GM21367 (cell line): ENCODE data around the gene MRPL23.

Experiments
- ATAC-seq: cut with Tn5 transposase; IDR thresholded peaks from one replicate; pipeline ENCODE4 v1.9.1; 2021; ENCODE audit not compliant: unreplicated experiment

Gene MRPL23

GRCh38 chr11:1952806-1953482 is 5.8 kb downstream of the MRPL23 start:
- ATAC-seq, result no peak

DNA sequence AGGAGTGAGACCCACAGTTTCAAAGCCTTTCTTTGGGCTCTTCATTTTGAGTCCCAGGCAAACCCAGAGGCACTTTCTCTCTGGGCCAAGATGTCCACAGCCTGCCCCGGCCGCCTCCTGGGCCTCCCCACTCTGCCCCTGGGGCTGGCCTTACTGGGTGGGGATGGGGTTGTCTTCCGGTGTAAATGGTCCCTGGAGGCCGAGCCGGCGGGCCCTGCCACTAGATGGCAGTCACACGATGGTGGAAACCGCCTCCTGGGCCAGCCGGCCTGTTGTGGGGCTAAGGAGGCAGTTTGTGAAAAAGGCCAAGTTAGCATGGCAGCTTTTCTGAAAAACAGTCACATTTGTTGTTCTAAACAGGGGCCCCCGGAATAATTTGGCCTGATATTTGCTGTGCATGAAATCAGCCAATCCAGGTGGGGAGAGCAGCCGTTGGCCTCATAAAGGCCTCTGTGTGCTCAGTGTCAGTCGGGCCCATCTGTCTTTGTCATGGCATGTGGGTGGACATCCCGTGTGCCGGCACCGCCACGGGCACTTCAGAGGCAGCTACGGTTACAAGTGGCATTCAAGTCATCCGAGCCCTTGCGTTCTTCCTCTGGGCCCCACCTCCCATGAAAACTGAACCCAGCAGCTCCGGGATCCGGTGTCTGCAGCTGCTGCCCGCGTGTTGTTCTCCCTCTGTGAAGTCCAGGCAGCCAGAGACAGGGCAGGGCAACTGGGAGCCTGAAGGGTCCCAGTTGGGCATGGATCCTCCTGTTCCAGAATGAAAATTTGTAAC is 6.5 kb downstream of the MRPL23 start:
- ATAC-seq, result no peak

DNA sequence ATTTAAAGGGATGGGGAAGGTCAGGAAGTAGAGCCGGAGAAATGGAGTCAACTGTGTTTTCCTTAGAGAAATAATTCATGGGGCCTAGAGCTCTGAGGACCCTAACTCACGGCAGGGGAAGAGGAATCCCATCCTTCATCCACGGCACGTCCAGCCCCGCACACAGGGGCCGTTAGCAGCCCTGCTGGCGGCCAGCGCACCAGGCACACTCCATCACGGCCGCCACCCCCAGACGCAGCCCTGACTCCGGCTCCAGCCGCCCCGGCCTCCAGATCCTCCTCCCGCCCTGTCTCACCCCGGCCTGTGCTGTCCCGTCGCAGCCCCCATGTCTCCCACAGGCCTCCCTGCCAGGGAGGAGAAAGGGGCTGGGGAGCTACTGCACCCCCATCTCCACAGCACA is 11.2 kb downstream of the MRPL23 start:
- no peak for ATAC-seq

GRCh38 chr11:1959786-1960185 is 12.7 kb downstream of the MRPL23 start:
- no peak for ATAC-seq

GRCh38 chr11:1963864-1964263 is 16.7 kb downstream of the MRPL23 start:
- no peak for ATAC-seq

GRCh38 chr11:1964348-1964747 is 17.2 kb downstream of the MRPL23 start:
- ATAC-seq, result no peak

DNA sequence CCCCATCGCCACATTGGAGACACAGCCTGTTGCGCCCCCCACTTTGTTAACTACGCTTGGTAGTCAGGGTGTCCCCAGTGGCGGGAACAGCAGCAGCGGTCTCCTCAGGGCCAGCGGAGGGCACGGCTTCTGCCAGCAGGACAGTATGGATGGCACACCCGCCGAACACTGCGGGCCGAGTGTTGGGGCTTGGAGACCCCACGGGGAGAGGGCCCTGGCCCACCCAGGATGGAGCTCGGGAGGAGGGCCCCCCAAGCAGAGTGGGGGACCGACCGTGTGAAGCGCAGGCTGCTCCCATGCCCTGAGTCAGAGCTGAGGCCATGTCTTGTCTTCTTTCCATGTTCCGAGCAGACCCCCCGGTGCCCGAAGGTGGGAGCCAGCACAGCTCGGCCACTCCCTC is 17.8 kb downstream of the MRPL23 start:
- no peak for ATAC-seq

- no peak for ATAC-seq
These were observed 19.4 kb downstream of the MRPL23 start for GRCh38 chr11:1966531-1966930.

DNA sequence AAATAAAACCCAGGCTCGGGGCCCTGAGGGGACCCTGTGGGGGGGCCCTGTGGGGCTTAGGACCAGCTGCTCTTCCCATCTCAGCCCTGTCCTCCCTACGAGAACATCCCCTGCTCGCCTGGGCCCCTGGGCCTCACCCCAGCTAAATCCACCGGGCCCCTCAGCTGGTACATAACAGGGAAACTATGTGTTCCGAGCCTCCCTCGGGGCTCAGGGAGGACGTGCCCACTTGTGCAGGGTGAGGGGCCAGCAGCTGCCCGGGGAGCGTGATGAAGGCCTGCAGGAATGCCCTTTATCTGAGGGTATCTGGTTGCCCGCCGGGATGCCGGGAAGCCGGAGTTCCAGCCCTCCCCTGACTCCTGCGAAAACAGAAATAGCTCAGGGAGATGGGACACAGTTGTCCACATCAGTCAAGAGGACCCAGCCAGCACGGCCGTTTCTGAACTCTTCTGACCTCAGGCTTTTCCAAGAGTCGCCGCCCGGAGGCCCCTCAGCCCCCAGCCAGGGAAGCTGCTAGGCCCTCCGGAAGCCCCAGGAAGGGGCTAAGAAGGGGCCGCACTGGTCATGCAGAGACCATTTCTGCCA is 20.6 kb downstream of the MRPL23 start:
- no peak for ATAC-seq

DNA sequence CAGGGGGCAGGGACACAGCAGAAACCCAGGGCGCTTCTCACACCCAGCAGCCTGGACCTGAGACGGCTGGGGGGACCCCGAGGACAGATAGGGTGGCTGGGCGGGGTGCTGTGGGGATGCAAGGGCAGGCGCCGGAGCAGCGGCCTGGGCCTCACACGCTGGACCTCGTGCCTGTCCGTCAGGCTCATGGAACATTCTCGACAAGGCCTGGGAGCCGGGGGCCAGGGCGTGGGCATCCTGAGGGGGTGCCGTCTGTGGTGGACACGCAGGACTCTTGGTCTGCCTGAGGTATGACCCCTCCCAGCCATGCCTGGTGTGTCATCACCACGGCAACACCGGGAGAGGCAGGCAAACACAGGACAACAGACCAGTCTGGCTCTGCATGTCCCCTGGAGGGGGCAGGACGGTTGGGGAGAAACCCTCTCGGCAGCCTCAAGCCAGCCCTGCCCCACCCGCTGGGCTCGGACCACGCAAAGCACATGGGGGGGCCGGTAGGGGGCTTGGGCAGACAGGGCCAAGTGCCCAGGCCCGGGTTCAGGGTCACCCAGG is 21.4 kb downstream of the MRPL23 start:
- no peak for ATAC-seq

GRCh38 chr11:1969035-1969434 is 21.9 kb downstream of the MRPL23 start:
- no peak for ATAC-seq

DNA sequence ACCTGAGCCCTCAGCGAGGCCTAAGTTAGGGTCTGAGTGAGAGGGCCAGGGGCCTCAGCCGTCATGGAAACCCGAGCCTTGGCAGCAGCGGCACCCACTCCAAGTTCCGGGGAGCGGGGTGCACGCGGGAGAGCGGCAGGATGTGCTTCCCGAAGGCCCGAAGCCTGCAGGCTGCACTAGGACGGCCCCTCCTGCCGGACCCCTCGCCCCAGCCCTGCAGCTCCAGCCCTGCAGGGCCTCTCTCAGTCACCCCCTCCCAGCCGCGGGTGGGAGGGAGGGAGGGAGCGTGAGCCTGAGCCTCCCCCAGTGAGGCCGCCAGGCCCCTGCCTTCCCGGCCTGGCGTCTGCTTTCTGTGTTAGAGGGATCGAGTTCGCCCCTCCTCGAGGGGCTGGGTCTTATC is 22.6 kb downstream of the MRPL23 start:
- no peak for ATAC-seq

- no peak for ATAC-seq
These were observed 23.8 kb downstream of the MRPL23 start for GRCh38 chr11:1970956-1971355.

DNA sequence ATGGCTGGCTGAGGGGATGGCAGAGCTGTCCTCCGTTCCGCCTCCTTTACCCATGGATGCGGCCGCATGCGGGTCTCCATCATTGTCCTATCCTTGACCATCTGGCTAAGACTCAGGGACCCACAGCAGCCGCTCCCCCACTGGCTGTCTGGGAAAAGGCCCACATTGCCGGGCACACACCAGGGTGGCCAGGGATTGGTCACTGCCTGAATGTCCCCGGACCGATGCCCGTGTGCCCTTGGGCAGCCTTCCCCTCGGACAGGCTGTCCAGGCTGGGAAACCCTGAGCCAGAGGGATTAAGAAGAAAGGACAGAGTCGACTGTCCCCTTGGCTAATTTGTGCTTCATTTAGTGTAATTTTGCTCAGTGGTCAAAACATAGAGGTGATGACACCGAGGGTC is 28.1 kb downstream of the MRPL23 start:
- ATAC-seq, result no peak

- no peak for ATAC-seq
These were observed 31.8 kb downstream of the MRPL23 start for GRCh38 chr11:1978720-1979473.

GRCh38 chr11:1979607-1980006 is 32.5 kb downstream of the MRPL23 start:
- no peak for ATAC-seq

DNA sequence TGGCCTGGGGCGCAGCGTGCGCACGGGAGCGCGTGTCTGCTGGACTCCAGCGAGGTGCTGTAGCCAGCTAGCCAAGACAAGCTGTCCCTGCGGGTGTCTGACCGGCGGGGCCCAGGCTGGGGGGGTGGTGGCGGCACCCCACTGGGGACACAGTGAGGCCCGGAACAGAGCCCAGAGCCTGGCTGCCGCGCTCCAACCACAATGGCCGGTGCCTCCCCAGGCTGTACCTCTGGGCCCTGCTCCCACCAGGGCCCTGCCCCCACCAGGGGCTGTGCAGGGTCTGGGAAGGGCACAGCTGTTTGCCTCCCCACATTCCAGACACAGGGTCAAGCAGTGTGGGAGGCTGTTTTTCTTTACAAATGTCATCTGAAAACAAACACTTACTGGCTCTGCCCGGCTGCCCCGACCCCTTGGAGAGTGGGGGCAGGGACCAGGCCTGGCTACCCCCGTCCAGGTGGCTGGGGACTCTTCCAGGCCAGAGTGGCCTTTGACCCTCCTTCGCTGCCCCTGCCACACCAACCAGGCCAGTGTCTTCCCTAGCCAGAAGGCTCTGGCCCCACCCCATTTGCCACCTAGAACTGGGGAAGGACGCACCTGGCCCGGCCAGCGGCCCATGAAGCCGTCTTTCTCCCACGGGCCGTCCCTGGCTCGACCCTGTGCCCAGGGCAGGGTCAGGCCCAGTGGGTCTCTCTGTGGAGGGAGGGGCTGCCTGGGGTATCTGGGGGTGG is 35.9 kb downstream of the MRPL23 start:
- ATAC-seq, result no peak

- no peak for ATAC-seq
These were observed 36.4 kb downstream of the MRPL23 start for GRCh38 chr11:1983601-1983961.

- no peak for ATAC-seq
These were observed 39.9 kb downstream of the MRPL23 start for GRCh38 chr11:1987024-1987423.

GRCh38 chr11:1988174-1988573 is 41.0 kb downstream of the MRPL23 start:
- no peak for ATAC-seq
